H1 (cell line): ENCODE results near the gene OTOF. TPM values are rescaled to one million over a fixed set of nuclear protein-coding genes. Genes with fewer than 3 reads are reported as not detected.

Experiments
- CTCF ChIA-PET: fragments of 300-600 bp; sonication (Branson Sonifier 250); formaldehyde crosslinking; loops from one replicate; lab custom pipeline; 2021; ENCODE audit not compliant: partially characterized antibody; lab: Charles Lee
- POLR2A ChIA-PET: fragments of 300-600 bp; sonication (Branson Sonifier 250); formaldehyde crosslinking; loops from one replicate; lab custom pipeline; 2021; ENCODE audit warnings: inconsistent platforms; ENCODE audit not compliant: partially characterized antibody; lab: Charles Lee
- DNase-seq, 2 experiments: peaks; one replicate each; pipeline versions ENCODE4 v3.0.0 to v3.0.0-alpha.2; 2010 to 2022; ENCODE audit warnings: low spot score in 2 of 2, low read depth in 1 of 2, mixed read lengths in 1 of 2
- FAIRE-seq: peaks from 2 replicates; lab custom pipeline; 2011; peaks lifted over from hg19 to GRCh38; lab: Jason Lieb, UNC
- H2AFZ ChIP-seq: 2 replicates; pipeline ENCODE4 v1.8.1; 2012; ENCODE audit warnings: low read length, inconsistent platforms
- H2AK5ac ChIP-seq: 2 replicates; pipeline ENCODE4 v1.6.1; 2013; ENCODE audit warnings: low read depth, low read length
- H2BK120ac ChIP-seq: replicated peaks from 2 replicates; pipeline ENCODE3; 2013; ENCODE audit warnings: low read depth, low read length, inconsistent platforms
- H2BK12ac ChIP-seq: 2 replicates; pipeline ENCODE4 v1.6.1; 2013; ENCODE audit warnings: low read depth, low read length
- H2BK15ac ChIP-seq: 2 replicates; pipeline ENCODE4 v1.6.1; 2013; ENCODE audit warnings: low read length
- H2BK20ac ChIP-seq: 2 replicates; pipeline ENCODE4 v1.6.1; 2013; ENCODE audit warnings: low read length
- H2BK5ac ChIP-seq: 2 replicates; pipeline ENCODE4 v1.6.1; 2013; ENCODE audit warnings: low read depth, low read length
- H3K14ac ChIP-seq: 2 replicates; pipeline ENCODE4 v1.6.1; 2013; ENCODE audit warnings: inconsistent platforms; ENCODE audit not compliant: insufficient read length
- H3K18ac ChIP-seq: 2 replicates; pipeline ENCODE4 v1.6.1; 2013; ENCODE audit warnings: low read length; ENCODE audit errors: extremely low read depth
- H3K23ac ChIP-seq: 2 replicates; pipeline ENCODE4 v1.6.1; 2013; ENCODE audit warnings: inconsistent platforms; ENCODE audit not compliant: insufficient read length
- H3K23me2 ChIP-seq: 2 replicates; pipeline ENCODE4 v1.6.1; 2013; ENCODE audit warnings: low read depth, low read length
- H3K27ac ChIP-seq: 2 replicates; pipeline ENCODE4 v1.6.1; 2011; ENCODE audit warnings: low read depth, low read length, inconsistent platforms
- H3K27me3 ChIP-seq, 4 experiments: replicated peaks in 1 of 4; 1 replicate in 1 of 4; 2 replicates in 3 of 4; pipeline versions ENCODE4 v1.6.1 to v1.8.1; 2011 to 2013; ENCODE audit warnings: low read length in 3 of 4, mild to moderate bottlenecking in 3 of 4, inconsistent platforms in 2 of 4, mixed read lengths in 2 of 4, moderate library complexity in 1 of 4; ENCODE audit not compliant: control insufficient read depth in 3 of 4, insufficient read depth in 3 of 4; ENCODE audit errors: extremely low read depth in 1 of 4
- H3K36me3 ChIP-seq, 4 experiments: 2 replicates each; pipeline versions ENCODE4 v1.6.1 to v1.8.1; 2011 to 2013; ENCODE audit warnings: mild to moderate bottlenecking in 4 of 4, low read length in 3 of 4, moderate library complexity in 2 of 4, control low read depth in 1 of 4, inconsistent platforms in 1 of 4; ENCODE audit not compliant: insufficient read depth in 4 of 4, control insufficient read depth in 2 of 4
- H3K4ac ChIP-seq: replicated peaks from 2 replicates; pipeline ENCODE3; 2013; ENCODE audit warnings: low read length, low read depth, mixed read lengths, inconsistent platforms; ENCODE audit not compliant: insufficient read length
- H3K4me1 ChIP-seq, 4 experiments: replicated peaks in 1 of 4; 1 replicate in 1 of 4; 2 replicates in 3 of 4; pipeline versions ENCODE4 v1.6.1 to v1.8.1; 2011 to 2013; ENCODE audit warnings: low read length in 3 of 4, inconsistent platforms in 2 of 4, mixed read lengths in 1 of 4; ENCODE audit not compliant: insufficient read depth in 4 of 4, control insufficient read depth in 3 of 4
- H3K4me2 ChIP-seq, 2 experiments: 2 replicates each; pipeline versions ENCODE4 v1.6.1 to v1.8.1; 2011 to 2013; ENCODE audit warnings: low read depth in 2 of 2, low read length in 2 of 2, control low read depth in 1 of 2, inconsistent platforms in 1 of 2, mild to moderate bottlenecking in 1 of 2; ENCODE audit not compliant: insufficient read depth in 1 of 2
- H3K4me3 ChIP-seq, 4 experiments: fragments of 200-600, 300-600 bp in 1 of 4; sonication (generic), shearing (Covaris generic), sonication (Bioruptor Twin) in 1 of 4; 2 replicates each; pipeline versions ENCODE4 v1.5.1 to v1.8.1; 2011 to 2016; ENCODE audit warnings: low read length in 4 of 4, low read depth in 3 of 4, control low read depth in 2 of 4, inconsistent platforms in 2 of 4, mild to moderate bottlenecking in 2 of 4, mixed read lengths in 1 of 4, moderate library complexity in 1 of 4; ENCODE audit not compliant: insufficient read depth in 2 of 4; ENCODE audit errors: extremely low read depth in 1 of 4
- H3K56ac ChIP-seq: replicated peaks from 2 replicates; pipeline ENCODE3; 2013; ENCODE audit warnings: low read depth, mild to moderate bottlenecking, mixed read lengths, low read length, inconsistent platforms; ENCODE audit not compliant: insufficient read length
- H3K79me1 ChIP-seq: 2 replicates; pipeline ENCODE4 v1.6.1; 2013; ENCODE audit warnings: low read depth, low read length, control low read depth
- H3K79me2 ChIP-seq, 2 experiments: 2 replicates each; pipeline versions ENCODE4 v1.6.1 to v1.8.1; 2012 to 2013; ENCODE audit warnings: low read length in 2 of 2, mild to moderate bottlenecking in 2 of 2, inconsistent platforms in 1 of 2; ENCODE audit not compliant: insufficient read depth in 2 of 2, control insufficient read depth in 1 of 2
- H3K9ac ChIP-seq, 4 experiments: replicated peaks in 1 of 4; 1 replicate in 1 of 4; 2 replicates in 3 of 4; pipeline versions ENCODE4 v1.6.1 to v1.8.1; 2011 to 2013; ENCODE audit warnings: low read depth in 3 of 4, low read length in 3 of 4, control low read depth in 2 of 4, mild to moderate bottlenecking in 2 of 4, moderate library complexity in 2 of 4, inconsistent platforms in 1 of 4; ENCODE audit errors: extremely low read depth in 1 of 4
- H3K9me3 ChIP-seq, 2 experiments: 2 replicates each; pipeline versions ENCODE4 v1.6.1 to v1.8.1; 2012 to 2013; ENCODE audit warnings: mild to moderate bottlenecking in 2 of 2, moderate library complexity in 2 of 2, control low read depth in 1 of 2, inconsistent platforms in 1 of 2, low read depth in 1 of 2, low read length in 1 of 2, mixed read lengths in 1 of 2; ENCODE audit not compliant: insufficient read depth in 2 of 2
- H4K20me1 ChIP-seq, 2 experiments: replicated peaks in 1 of 2; 2 replicates each; pipeline versions ENCODE3 to v1.8.1; 2011 to 2013; ENCODE audit warnings: inconsistent platforms in 2 of 2, low read length in 2 of 2, mild to moderate bottlenecking in 1 of 2; ENCODE audit not compliant: insufficient read depth in 2 of 2, control insufficient read depth in 1 of 2
- H4K5ac ChIP-seq: 2 replicates; pipeline ENCODE4 v1.6.1; 2013; ENCODE audit warnings: low read length, low read depth, mixed read lengths, inconsistent platforms; ENCODE audit not compliant: insufficient read length
- H4K8ac ChIP-seq: 2 replicates; pipeline ENCODE4 v1.8.0; 2013; ENCODE audit warnings: mild to moderate bottlenecking, moderate library complexity, low read length, inconsistent platforms; ENCODE audit not compliant: insufficient read depth; ENCODE audit errors: extremely low read depth
- H4K91ac ChIP-seq: replicated peaks from 2 replicates; pipeline ENCODE3; 2013; ENCODE audit warnings: low read length, mixed read lengths, inconsistent platforms; ENCODE audit not compliant: insufficient read length
- ATF3 ChIP-seq: IDR thresholded peaks from 2 replicates; pipeline ENCODE4 v1.6.1; 2011; ENCODE audit warnings: low read depth, mild to moderate bottlenecking, low read length; ENCODE audit not compliant: insufficient read depth
- EGR1 ChIP-seq: IDR thresholded peaks from 2 replicates; pipeline ENCODE4 v1.6.1; 2011; ENCODE audit warnings: low read depth, low read length, borderline replicate concordance
- EP300 ChIP-seq, 2 experiments: IDR thresholded peaks; 1 replicate in 1 of 2; 2 replicates in 1 of 2; pipeline ENCODE4 v1.6.1; 2011 to 2012; ENCODE audit warnings: low read depth in 2 of 2, low read length in 2 of 2, mild to moderate bottlenecking in 2 of 2, borderline replicate concordance in 1 of 2, inconsistent platforms in 1 of 2, moderate library complexity in 1 of 2
- SIN3A ChIP-seq, 2 experiments: IDR thresholded peaks in 1 of 2; conservative IDR thresholded peaks in 1 of 2; 2 replicates each; pipeline ENCODE4 v1.6.1; 2011 to 2012; ENCODE audit warnings: low read length in 2 of 2, improper control_type of control experiment in 1 of 2, low read depth in 1 of 2, mild to moderate bottlenecking in 1 of 2
- SUZ12 ChIP-seq: fragments of 200-600 bp; sonication (generic); IDR thresholded peaks from 2 replicates; pipeline ENCODE4 v1.6.1; 2012; ENCODE audit warnings: mild to moderate bottlenecking, inconsistent platforms, low read length, moderate library complexity, mixed read lengths
- WGBS, 2 experiments: shearing (Covaris generic) in 1 of 2; methylation state at CpG; one replicate each; pipeline versions ENCODE4 v1.1.6 to v1.1.7; 2013 to 2015; ENCODE audit warnings: low lambda C conversion rate in 2 of 2, mixed read lengths in 2 of 2, inconsistent platforms in 1 of 2, low coverage in 1 of 2, missing lambda C conversion rate in 1 of 2; ENCODE audit not compliant: insufficient replicate concordance in 2 of 2, insufficient coverage in 1 of 2, insufficient read length in 1 of 2; ENCODE audit errors: extremely low coverage in 1 of 2, missing lambda C conversion rate in 1 of 2; 5-methylcytosine and 5-hydroxymethylcytosine counted together
- polyA plus RNA-seq, 7 experiments: library from polyadenylated mRNA; depleted of rRNA in 3 of 7; stranded (reverse) in 5 of 7; unstranded in 2 of 7; fragments of >200 nt in 5 of 7; fragments of 200-250 nt in 2 of 7; gene quantifications; 1 replicate in 5 of 7; 2 replicates in 1 of 7; 4 replicates in 1 of 7; pipeline versions ENCODE4 v1.2.1 to v1.2.3, GENCODE V29; 2011 to 2013; ENCODE audit warnings: missing spikeins in 2 of 7, mixed read lengths in 2 of 7
- total RNA-seq: library from RNA; stranded (reverse); fragmentation: NEBNext Ultra II Directional; extraction: Animal tissue kit (Norgen Biotek cat#: 25700); gene quantifications from 2 replicates; pipeline ENCODE4 v1.2.1, GENCODE V29; 2021

Gene OTOF
- total and polyA plus RNA-seq, 2 of the 8 experiments (the other 6 are each of a cell fraction or from before 2014, with no cell fraction given): 0.06 TPM; not detected in 1

GRCh38 chr2:26438526-26438925, 39.4 kb downstream of the OTOF start:
- Histone ChIP-seq H2BK5ac (no peak overlapping the region), H2BK120ac (no peak overlapping the region), H3K18ac (no peak overlapping the region), H3K23ac (no peak overlapping the region), H2BK15ac (no peak overlapping the region), H2AK5ac (no peak overlapping the region), H3K36me3 (no peaks in the 10 kb centered on the region), H4K20me1 (no peaks in the 10 kb centered on the region), H4K91ac (no peak overlapping the region), H2BK20ac (no peak overlapping the region), H3K79me1 (no peaks in the 10 kb centered on the region), H3K4ac (no peak overlapping the region), H3K23me2 (no peaks in the 10 kb centered on the region), H2BK12ac (no peak overlapping the region), H4K5ac (no peak overlapping the region), H2AFZ (peak overlapping the region; percentile 91), H3K79me2 (no peaks in the 10 kb centered on the region), H3K4me1 (no peaks in the 10 kb centered on the region), H3K14ac (no peak overlapping the region), H3K4me3 (no peak overlapping the region), H3K9ac (no peak overlapping the region), H3K27ac (no peak overlapping the region), H4K8ac (no peak overlapping the region), H3K27me3 (no peaks in the 10 kb centered on the region), H3K9me3 (no peaks in the 10 kb centered on the region), H3K4me2 (no peak overlapping the region), H3K56ac (no peak overlapping the region)
- ChIA-PET POLR2A (interaction anchor here (1.5 kb wide), 1 partner anchor 21 kb away, joined by 3 read pairs; no protein-coding TSS in a partner anchor), CTCF (interaction anchor here (0.5 to 1.0 kb wide), 2 partner anchors 21 to 22 kb away, joined by 3 read pairs; no protein-coding TSS in a partner anchor)
- 85% methylated on average over 8 of the region's 8 CpGs; no CpG with 5 or more reads in 1 of the 2 experiments for WGBS, 2 experiments
- DNase-seq: no peak
- FAIRE-seq: no peak
- TF ChIP-seq EGR1 (no peak), ATF3 (no peak), SIN3A (conservative IDR thresholded peaks at IDR 0.05 in 1 of 2, IDR thresholded peaks at IDR 0.05 in 1 of 2; ENCODE audit: low read depth in 1 of 2, low read length in 2 of 2) (no peak), EP300 (IDR thresholded peaks at IDR 0.05; ENCODE audit: borderline replicate concordance in 1 of 2, low read depth in 2 of 2, low read length in 2 of 2) (no peak), SUZ12 (no peak)
